WTC11 (cell line): ENCODE results near the gene LHX4. TPM values are rescaled to one million over a fixed set of nuclear protein-coding genes. Genes with fewer than 3 reads are reported as not detected.

ENCODE experiments used
- ATAC-seq: fragments of 200-7000 bp; cut with Tn5 transposase; 2 replicates; pipeline ENCODE4 v1.10.0; 2021; ENCODE audit warnings: mild to moderate bottlenecking, moderate library complexity
- CTCF ChIA-PET: fragments of 300-600 bp; sonication (Branson Sonifier 250); formaldehyde crosslinking; loops from one replicate; lab custom pipeline; 2021; ENCODE audit warnings: antibody characterized with exemption; lab: Charles Lee
- POLR2A ChIA-PET: fragments of 350-600 bp; sonication (Branson Sonifier 250); formaldehyde crosslinking; loops from one replicate; lab custom pipeline; 2021; ENCODE audit warnings: antibody characterized with exemption; lab: Charles Lee
- DNase-seq: peaks from one replicate; pipeline ENCODE4 v3.0.0; 2021; ENCODE audit warnings: low spot score
- H3K27ac Mint-ChIP-seq: 2 replicates; pipeline ENCODE4 v1.8.0; 2021; ENCODE audit warnings: mixed read lengths
- H3K27me3 Mint-ChIP-seq: 2 replicates; pipeline ENCODE4 v1.8.0; 2021; ENCODE audit warnings: low read depth, mild to moderate bottlenecking, moderate library complexity, mixed read lengths
- H3K36me3 Mint-ChIP-seq: 2 replicates; pipeline ENCODE4 v1.8.0; 2021; ENCODE audit warnings: mixed read lengths
- H3K4me1 Mint-ChIP-seq: 2 replicates; pipeline ENCODE4 v1.8.0; 2022; ENCODE audit warnings: mixed read lengths
- H3K4me3 Mint-ChIP-seq: 2 replicates; pipeline ENCODE4 v1.8.0; 2021; ENCODE audit warnings: mild to moderate bottlenecking, moderate library complexity, mixed read lengths
- H3K9me3 Mint-ChIP-seq: 2 replicates; pipeline ENCODE4 v1.8.0; 2021; ENCODE audit warnings: mixed read lengths
- ATF1 ChIP-seq: sonication (generic); formaldehyde crosslinking; IDR thresholded peaks from 2 replicates; pipeline ENCODE4 v1.8.1; 2023; ENCODE audit warnings: mild to moderate bottlenecking, moderate library complexity, missing genetic modification reagents
- CREM ChIP-seq: sonication (generic); formaldehyde crosslinking; IDR thresholded peaks from 2 replicates; pipeline ENCODE4 v1.8.1; 2022; ENCODE audit warnings: mild to moderate bottlenecking, missing genetic modification reagents, moderate library complexity
- EMX1 ChIP-seq: fragments of 250-450 bp; sonication (Bioruptor Pico); IDR thresholded peaks from 2 replicates; pipeline ENCODE4 v1.8.0; 2021; ENCODE audit warnings: mild to moderate bottlenecking
- FOXJ3 ChIP-seq: sonication (generic); formaldehyde crosslinking; IDR thresholded peaks from 2 replicates; pipeline ENCODE4 v1.9.0; 2021; ENCODE audit warnings: missing genetic modification reagents, mild to moderate bottlenecking, borderline replicate concordance
- MYBL2 ChIP-seq: sonication (generic); formaldehyde crosslinking; IDR thresholded peaks from 2 replicates; pipeline ENCODE4 v1.8.1; 2023; ENCODE audit warnings: mild to moderate bottlenecking, moderate library complexity, missing genetic modification reagents
- RORB ChIP-seq: fragments of 250-450 bp; sonication (Bioruptor Pico); IDR thresholded peaks from 2 replicates; pipeline ENCODE4 v1.9.0; 2021; ENCODE audit warnings: mild to moderate bottlenecking
- ZBTB21 ChIP-seq: sonication (generic); formaldehyde crosslinking; IDR thresholded peaks from 2 replicates; pipeline ENCODE4 v1.8.1; 2023; ENCODE audit warnings: mild to moderate bottlenecking, missing genetic modification reagents, borderline replicate concordance
- ZNF138 ChIP-seq: sonication (generic); formaldehyde crosslinking; conservative IDR thresholded peaks from 2 replicates; pipeline ENCODE4 v1.8.1; 2022; ENCODE audit warnings: mild to moderate bottlenecking, moderate library complexity, missing genetic modification reagents
- total RNA-seq: library from RNA; stranded (reverse); gene quantifications from 3 replicates; pipeline ENCODE4 v1.2.3, GENCODE V29; 2021
- TF ChIP-seq, protein P1 (sequence below): fragments of 250-450 bp; sonication (Bioruptor Pico); IDR thresholded peaks from 2 replicates; pipeline ENCODE4 v1.9.0; 2021; ENCODE audit warnings: mild to moderate bottlenecking, borderline replicate concordance
- TF ChIP-seq, protein P2 (sequence below): sonication (generic); formaldehyde crosslinking; IDR thresholded peaks from 2 replicates; pipeline ENCODE4 v1.8.1; 2022; ENCODE audit warnings: missing genetic modification reagents, borderline replicate concordance
- TF ChIP-seq, protein P3 (sequence below): sonication (generic); formaldehyde crosslinking; IDR thresholded peaks from 2 replicates; pipeline ENCODE4 v1.8.1; 2023; ENCODE audit warnings: mild to moderate bottlenecking, missing genetic modification reagents, moderate library complexity
- TF ChIP-seq, protein P4 (sequence below): fragments of 250-450 bp; sonication (Bioruptor Pico); IDR thresholded peaks from 2 replicates; pipeline ENCODE4 v1.9.0; 2021; ENCODE audit warnings: moderate library complexity, mild to moderate bottlenecking, inconsistent platforms, borderline replicate concordance
- TF ChIP-seq, protein P5 (sequence below): sonication (generic); formaldehyde crosslinking; IDR thresholded peaks from 2 replicates; pipeline ENCODE4 v1.8.1; 2023; ENCODE audit warnings: mild to moderate bottlenecking, missing genetic modification reagents, borderline replicate concordance
- TF ChIP-seq, protein P6 (sequence below): sonication (generic); formaldehyde crosslinking; IDR thresholded peaks from 2 replicates; pipeline ENCODE4 v1.8.1; 2022; ENCODE audit warnings: mild to moderate bottlenecking, moderate library complexity, missing genetic modification reagents
- TF ChIP-seq, protein P7 (sequence below): sonication (generic); formaldehyde crosslinking; IDR thresholded peaks from 2 replicates; pipeline ENCODE4 v1.8.0; 2023; ENCODE audit warnings: missing genetic modification reagents
- TF ChIP-seq, protein P8 (sequence below): sonication (generic); formaldehyde crosslinking; IDR thresholded peaks from 2 replicates; pipeline ENCODE4 v1.8.0; 2022; ENCODE audit warnings: missing genetic modification reagents

LHX4 gene
- total RNA-seq, 1 experiment from 2014 or later: 19.2 TPM

DNA sequence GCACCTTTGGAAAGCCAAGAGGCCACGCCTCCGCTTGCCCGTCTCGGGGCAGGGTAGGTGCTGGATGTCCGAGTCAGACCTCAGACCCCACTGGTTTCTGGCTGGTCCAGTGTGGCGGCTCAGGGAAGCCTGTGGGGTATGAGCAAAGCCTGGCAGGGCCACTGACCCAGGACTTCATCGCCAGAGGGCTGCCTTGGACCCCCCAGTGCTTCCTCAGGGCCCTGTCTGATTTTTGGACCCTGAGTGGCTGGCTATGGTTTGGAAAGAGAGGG lies 20.4 kb downstream of the LHX4 start (continued):
- TF ChIP-seq, protein P1, sequence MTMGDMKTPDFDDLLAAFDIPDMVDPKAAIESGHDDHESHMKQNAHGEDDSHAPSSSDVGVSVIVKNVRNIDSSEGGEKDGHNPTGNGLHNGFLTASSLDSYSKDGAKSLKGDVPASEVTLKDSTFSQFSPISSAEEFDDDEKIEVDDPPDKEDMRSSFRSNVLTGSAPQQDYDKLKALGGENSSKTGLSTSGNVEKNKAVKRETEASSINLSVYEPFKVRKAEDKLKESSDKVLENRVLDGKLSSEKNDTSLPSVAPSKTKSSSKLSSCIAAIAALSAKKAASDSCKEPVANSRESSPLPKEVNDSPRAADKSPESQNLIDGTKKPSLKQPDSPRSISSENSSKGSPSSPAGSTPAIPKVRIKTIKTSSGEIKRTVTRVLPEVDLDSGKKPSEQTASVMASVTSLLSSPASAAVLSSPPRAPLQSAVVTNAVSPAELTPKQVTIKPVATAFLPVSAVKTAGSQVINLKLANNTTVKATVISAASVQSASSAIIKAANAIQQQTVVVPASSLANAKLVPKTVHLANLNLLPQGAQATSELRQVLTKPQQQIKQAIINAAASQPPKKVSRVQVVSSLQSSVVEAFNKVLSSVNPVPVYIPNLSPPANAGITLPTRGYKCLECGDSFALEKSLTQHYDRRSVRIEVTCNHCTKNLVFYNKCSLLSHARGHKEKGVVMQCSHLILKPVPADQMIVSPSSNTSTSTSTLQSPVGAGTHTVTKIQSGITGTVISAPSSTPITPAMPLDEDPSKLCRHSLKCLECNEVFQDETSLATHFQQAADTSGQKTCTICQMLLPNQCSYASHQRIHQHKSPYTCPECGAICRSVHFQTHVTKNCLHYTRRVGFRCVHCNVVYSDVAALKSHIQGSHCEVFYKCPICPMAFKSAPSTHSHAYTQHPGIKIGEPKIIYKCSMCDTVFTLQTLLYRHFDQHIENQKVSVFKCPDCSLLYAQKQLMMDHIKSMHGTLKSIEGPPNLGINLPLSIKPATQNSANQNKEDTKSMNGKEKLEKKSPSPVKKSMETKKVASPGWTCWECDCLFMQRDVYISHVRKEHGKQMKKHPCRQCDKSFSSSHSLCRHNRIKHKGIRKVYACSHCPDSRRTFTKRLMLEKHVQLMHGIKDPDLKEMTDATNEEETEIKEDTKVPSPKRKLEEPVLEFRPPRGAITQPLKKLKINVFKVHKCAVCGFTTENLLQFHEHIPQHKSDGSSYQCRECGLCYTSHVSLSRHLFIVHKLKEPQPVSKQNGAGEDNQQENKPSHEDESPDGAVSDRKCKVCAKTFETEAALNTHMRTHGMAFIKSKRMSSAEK: no peak
- no peak for TF ChIP-seq CREM (CRISPR knock-in tag)

DNA sequence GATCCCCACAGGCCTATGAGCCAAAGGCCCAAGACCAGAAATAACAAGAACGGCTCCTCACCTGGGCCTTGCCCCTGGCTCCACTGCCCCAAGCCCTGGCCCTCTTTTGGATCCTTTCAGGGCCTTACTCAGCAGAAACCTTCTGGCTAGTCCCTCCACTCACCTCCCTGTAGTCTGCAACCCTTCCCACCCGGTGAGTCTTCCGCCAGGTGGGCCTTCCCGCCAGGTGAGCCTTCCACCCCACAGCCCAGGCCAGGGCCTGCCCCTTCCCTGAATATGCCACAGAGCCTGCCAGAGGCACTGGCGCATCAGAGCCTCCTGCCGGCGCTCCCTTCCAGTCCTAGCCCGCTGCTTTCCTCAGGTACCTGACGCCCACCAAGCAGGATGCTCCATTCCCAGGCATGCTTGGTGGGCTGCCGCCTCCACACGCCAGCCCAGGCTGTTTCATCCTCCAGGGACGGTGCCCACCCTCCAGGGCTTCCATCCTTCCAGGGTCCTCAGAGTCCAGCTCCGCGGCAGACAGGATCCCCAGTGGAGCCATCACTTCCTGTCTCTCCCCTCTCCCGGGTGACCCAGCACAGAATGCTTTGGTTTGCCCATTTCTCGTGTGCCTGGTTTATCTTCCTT lies 20.9 kb downstream of the LHX4 start:
- CTCF ChIA-PET: interaction anchor here (1.2 to 1.8 kb wide), 2 partner anchors 9 to 103 kb away, joined by 4 read pairs; no protein-coding TSS in a partner anchor
- no peak overlapping the region for H3K4me3 Mint-ChIP-seq
- TF ChIP-seq, protein P2, sequence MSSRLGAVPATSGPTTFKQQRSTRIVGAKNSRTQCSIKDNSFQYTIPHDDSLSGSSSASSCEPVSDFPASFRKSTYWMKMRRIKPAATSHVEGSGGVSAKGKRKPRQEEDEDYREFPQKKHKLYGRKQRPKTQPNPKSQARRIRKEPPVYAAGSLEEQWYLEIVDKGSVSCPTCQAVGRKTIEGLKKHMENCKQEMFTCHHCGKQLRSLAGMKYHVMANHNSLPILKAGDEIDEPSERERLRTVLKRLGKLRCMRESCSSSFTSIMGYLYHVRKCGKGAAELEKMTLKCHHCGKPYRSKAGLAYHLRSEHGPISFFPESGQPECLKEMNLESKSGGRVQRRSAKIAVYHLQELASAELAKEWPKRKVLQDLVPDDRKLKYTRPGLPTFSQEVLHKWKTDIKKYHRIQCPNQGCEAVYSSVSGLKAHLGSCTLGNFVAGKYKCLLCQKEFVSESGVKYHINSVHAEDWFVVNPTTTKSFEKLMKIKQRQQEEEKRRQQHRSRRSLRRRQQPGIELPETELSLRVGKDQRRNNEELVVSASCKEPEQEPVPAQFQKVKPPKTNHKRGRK (CRISPR knock-in tag): no peak
- TF ChIP-seq ZNF138 (CRISPR knock-in tag): no peak
- no peak for TF ChIP-seq ZBTB21 (CRISPR knock-in tag)
- TF ChIP-seq EMX1: no peak
- no peak for TF ChIP-seq ATF1 (CRISPR knock-in tag)
- TF ChIP-seq, protein P3, sequence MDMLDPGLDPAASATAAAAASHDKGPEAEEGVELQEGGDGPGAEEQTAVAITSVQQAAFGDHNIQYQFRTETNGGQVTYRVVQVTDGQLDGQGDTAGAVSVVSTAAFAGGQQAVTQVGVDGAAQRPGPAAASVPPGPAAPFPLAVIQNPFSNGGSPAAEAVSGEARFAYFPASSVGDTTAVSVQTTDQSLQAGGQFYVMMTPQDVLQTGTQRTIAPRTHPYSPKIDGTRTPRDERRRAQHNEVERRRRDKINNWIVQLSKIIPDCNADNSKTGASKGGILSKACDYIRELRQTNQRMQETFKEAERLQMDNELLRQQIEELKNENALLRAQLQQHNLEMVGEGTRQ (CRISPR knock-in tag): no peak
- TF ChIP-seq RORB (CRISPR knock-in tag): no peak
- TF ChIP-seq, protein P4, sequence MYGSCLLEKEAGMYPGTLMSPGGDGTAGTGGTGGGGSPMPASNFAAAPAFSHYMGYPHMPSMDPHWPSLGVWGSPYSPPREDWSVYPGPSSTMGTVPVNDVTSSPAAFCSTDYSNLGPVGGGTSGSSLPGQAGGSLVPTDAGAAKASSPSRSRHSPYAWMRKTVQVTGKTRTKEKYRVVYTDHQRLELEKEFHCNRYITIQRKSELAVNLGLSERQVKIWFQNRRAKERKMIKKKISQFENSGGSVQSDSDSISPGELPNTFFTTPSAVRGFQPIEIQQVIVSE (CRISPR knock-in tag): no peak
- TF ChIP-seq, protein P5, sequence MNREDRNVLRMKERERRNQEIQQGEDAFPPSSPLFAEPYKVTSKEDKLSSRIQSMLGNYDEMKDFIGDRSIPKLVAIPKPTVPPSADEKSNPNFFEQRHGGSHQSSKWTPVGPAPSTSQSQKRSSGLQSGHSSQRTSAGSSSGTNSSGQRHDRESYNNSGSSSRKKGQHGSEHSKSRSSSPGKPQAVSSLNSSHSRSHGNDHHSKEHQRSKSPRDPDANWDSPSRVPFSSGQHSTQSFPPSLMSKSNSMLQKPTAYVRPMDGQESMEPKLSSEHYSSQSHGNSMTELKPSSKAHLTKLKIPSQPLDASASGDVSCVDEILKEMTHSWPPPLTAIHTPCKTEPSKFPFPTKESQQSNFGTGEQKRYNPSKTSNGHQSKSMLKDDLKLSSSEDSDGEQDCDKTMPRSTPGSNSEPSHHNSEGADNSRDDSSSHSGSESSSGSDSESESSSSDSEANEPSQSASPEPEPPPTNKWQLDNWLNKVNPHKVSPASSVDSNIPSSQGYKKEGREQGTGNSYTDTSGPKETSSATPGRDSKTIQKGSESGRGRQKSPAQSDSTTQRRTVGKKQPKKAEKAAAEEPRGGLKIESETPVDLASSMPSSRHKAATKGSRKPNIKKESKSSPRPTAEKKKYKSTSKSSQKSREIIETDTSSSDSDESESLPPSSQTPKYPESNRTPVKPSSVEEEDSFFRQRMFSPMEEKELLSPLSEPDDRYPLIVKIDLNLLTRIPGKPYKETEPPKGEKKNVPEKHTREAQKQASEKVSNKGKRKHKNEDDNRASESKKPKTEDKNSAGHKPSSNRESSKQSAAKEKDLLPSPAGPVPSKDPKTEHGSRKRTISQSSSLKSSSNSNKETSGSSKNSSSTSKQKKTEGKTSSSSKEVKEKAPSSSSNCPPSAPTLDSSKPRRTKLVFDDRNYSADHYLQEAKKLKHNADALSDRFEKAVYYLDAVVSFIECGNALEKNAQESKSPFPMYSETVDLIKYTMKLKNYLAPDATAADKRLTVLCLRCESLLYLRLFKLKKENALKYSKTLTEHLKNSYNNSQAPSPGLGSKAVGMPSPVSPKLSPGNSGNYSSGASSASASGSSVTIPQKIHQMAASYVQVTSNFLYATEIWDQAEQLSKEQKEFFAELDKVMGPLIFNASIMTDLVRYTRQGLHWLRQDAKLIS (CRISPR knock-in tag): no peak
- TF ChIP-seq CREM (CRISPR knock-in tag): no peak
- TF ChIP-seq, protein P6, sequence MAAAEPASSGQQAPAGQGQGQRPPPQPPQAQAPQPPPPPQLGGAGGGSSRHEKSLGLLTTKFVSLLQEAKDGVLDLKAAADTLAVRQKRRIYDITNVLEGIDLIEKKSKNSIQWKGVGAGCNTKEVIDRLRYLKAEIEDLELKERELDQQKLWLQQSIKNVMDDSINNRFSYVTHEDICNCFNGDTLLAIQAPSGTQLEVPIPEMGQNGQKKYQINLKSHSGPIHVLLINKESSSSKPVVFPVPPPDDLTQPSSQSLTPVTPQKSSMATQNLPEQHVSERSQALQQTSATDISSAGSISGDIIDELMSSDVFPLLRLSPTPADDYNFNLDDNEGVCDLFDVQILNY: no peak
- TF ChIP-seq, protein P7, sequence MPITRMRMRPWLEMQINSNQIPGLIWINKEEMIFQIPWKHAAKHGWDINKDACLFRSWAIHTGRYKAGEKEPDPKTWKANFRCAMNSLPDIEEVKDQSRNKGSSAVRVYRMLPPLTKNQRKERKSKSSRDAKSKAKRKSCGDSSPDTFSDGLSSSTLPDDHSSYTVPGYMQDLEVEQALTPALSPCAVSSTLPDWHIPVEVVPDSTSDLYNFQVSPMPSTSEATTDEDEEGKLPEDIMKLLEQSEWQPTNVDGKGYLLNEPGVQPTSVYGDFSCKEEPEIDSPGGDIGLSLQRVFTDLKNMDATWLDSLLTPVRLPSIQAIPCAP (CRISPR knock-in tag): no peak
- no peak for TF ChIP-seq MYBL2
- TF ChIP-seq FOXJ3 (CRISPR knock-in tag): no peak
- TF ChIP-seq, protein P8, sequence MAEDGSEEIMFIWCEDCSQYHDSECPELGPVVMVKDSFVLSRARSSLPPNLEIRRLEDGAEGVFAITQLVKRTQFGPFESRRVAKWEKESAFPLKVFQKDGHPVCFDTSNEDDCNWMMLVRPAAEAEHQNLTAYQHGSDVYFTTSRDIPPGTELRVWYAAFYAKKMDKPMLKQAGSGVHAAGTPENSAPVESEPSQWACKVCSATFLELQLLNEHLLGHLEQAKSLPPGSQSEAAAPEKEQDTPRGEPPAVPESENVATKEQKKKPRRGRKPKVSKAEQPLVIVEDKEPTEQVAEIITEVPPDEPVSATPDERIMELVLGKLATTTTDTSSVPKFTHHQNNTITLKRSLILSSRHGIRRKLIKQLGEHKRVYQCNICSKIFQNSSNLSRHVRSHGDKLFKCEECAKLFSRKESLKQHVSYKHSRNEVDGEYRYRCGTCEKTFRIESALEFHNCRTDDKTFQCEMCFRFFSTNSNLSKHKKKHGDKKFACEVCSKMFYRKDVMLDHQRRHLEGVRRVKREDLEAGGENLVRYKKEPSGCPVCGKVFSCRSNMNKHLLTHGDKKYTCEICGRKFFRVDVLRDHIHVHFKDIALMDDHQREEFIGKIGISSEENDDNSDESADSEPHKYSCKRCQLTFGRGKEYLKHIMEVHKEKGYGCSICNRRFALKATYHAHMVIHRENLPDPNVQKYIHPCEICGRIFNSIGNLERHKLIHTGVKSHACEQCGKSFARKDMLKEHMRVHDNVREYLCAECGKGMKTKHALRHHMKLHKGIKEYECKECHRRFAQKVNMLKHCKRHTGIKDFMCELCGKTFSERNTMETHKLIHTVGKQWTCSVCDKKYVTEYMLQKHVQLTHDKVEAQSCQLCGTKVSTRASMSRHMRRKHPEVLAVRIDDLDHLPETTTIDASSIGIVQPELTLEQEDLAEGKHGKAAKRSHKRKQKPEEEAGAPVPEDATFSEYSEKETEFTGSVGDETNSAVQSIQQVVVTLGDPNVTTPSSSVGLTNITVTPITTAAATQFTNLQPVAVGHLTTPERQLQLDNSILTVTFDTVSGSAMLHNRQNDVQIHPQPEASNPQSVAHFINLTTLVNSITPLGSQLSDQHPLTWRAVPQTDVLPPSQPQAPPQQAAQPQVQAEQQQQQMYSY: no peak
- TF ChIP-seq, all 79 proteins: peak for 0

More for the DNA sequence above, 20.9 kb downstream of the LHX4 start:
- POLR2A ChIA-PET: no interaction called here
- H3K4me1 Mint-ChIP-seq: peaks cover 50% of the 10 kb centered on the region
- ATAC-seq (no peak), DNase-seq (no peak)
- no peaks in the 10 kb centered on the region for H3K27me3 Mint-ChIP-seq
- no peaks in the 10 kb centered on the region for H3K36me3 Mint-ChIP-seq
- H3K9me3 Mint-ChIP-seq: no peaks in the 10 kb centered on the region
- no peak overlapping the region for H3K27ac Mint-ChIP-seq
